Umbilical cord (tissue), 2 donors: Measurements from ENCODE around the gene ITGA2B. TPM values are rescaled to one million over a fixed set of nuclear protein-coding genes. Genes with fewer than 3 reads are reported as not detected.
"Not testable (repeated sequence)": the region's sequence is repeated elsewhere in the genome, so short reads cannot be mapped to it uniquely, and the experiment has no call there.

Experiments used
- DNase-seq: peaks from one replicate; pipeline ENCODE4 v3.0.0-alpha.2; 2015; ENCODE audit warnings: low spot score
- total RNA-seq: library from RNA; depleted of rRNA; stranded (reverse); fragments of >200 nt; gene quantifications from one replicate; pipeline ENCODE4 v1.2.3, GENCODE V29; 2014; ENCODE audit warnings: low replicate concordance; ENCODE audit not compliant: insufficient read depth

Gene ITGA2B
- total RNA-seq, 1 donor from 2014 or later = 4.3 TPM

DNA sequence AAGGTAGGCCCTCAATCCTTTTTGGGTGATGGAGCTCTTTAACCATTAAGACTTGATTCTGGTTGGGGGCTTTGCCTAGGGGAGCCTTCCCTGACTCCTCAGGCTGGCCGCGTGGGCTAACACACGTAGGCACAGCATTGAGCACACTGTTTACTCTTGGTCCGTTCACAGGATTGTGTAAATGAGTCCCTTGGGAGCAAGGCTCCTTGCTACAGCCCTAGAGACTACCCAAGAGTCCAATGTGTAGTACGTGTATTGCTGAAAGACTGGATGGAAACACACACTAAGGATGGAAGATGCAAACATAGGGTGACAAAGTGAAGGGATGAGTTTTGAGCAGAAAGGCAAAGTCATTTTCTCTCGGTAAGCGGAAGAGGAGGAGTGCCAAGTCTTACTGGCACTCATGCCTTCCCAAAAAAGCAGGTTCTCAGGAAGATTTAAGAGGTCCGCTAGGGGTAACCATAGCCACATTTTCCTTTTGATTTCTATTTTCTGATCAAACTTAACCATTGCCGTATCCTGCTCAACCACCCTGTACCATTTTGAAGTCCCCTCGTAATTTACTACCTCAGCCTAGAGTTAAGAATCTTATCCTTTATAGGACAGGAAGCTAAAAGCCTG, 911 bp upstream of the ITGA2B start:
- DNase-seq = no peak

DNA sequence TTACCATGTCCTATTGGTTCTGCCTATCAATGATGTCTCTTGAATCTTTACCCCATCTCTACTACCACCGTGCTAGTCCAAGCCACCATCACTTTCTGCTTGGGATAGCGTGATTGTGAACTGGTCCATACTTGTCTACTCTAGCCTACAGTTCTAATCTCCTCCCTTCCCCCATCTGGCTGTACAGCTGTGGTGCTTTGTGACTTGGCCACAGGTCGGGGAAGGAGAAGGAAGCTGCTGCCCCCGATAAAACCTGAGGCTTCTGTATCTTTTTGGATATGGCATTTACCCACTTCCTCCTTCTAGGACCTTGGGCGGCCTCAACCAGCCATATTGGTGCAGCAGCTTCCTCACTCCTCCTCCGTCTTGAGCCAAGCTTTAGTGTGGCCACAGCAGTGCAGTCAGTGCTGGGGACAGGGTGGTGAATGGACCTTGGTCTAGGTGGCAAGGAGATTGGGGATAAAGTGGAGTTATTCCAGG, 314 bp upstream of the ITGA2B start:
- DNase-seq = no peak

DNA sequence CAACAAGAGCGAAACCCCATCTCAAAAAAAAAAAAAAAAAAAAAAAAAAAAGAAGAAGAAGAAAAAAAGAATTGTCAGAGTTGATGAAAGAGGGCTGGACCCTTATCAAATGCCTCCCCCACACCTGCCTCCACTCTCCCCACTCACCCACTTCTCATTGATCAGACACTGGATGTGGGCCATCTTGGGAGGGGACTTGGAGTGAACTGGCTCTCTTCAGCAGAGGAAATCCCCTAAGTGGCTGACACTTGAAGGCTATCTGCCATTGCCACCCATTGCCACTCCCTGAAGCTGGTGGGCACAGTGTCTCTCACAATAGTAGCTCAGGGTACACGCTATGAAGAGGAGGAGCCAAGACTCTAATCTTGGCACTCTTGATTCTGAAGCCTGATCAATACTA, 1.6 kb downstream of the ITGA2B start:
- DNase-seq = no peak

DNA sequence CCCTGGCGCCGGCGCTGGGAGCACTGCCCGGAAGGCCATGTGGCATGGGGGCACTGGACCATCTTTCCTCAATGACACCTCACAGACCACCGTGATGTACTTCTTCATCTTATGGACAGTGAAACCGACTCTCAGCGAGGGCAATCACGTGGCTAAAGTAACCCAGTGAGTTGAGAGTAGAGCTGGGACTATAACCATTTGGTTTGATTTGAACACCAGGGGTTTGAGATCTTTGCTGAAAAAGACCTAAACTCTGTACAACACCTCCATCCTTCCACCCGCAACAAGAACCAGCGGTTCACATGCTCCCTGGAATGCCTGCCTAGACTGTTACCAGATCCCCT, 3.3 kb downstream of the ITGA2B start:
- DNase-seq = no peak

- peak; percentile 84 for DNase-seq
Observed at GRCh38 chr17:44385287-44386181, 3.9 kb downstream of the ITGA2B start.

DNA sequence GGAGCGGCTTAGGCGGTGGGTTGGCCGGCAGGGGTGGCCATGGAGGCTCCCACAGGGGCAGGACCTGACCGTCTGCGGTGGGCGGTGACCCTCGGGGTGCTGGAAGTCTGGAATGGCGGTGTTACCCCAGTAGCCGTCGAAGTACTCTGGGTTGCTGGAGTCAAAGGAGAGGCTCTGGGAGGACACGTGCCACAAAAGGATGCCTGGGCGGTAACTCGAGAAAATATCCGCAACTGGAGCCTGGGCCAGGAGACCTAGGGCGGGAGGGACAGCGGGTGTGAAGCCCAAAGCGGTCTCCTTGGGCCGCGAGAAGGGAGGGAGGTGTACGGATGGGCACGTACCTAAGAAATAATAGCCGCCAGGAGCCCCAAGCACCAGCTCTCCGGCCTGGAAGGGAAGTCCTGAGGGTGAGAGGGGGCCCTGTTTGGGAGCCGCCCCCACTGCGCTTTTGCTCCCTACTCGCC, 4.6 kb downstream of the ITGA2B start:
- DNase-seq = no peak

DNA sequence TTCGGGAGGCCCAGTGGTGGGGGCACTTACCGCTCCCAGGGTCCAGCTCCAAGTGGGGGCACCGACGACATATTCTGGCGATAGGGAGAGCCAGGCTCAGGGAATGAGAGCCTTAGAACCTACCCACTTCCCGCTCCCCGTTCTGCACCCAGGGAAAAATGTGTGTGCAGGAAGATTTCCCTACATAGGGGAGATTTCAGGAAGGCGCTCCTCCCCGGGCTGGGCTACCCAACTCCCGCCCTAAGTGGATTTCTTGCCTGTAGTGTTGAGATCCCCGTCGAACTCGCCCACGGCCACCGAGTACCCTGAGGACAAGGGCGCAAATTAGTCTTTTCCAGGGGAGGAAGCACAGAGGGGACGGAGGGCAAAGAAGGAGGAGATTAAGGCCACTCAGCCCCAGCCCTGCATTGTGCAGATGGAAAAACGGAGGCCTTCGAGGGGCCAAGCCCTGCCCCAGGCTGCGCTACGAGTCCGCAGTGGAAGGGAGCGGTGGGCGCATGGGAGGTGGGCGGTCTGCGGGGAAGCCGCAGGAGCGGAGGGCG, 5.1 kb downstream of the ITGA2B start:
- no peak for DNase-seq

- DNase-seq = no peak
Observed at GRCh38 chr17:44383861-44384260, 5.6 kb downstream of the ITGA2B start.

DNA sequence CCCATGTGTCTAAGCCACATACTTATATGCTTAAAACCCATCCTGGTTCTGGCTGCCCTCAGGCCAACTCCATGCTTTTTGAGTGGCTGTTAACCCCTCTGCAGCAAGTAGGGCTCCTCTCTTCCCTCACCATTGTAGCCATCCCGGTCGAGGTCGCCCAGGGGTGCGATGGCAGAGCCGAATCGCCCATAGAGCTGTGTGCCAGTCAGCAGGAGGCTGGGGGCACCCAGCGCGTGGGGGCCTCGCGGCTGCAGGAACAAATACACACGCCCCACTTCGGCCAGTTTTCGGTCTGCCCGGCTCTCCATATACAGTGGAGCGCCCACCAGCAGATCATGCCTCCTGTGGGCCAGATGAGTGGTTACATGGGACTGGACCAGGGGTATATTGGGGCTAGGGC, 6.1 kb downstream of the ITGA2B start:
- no peak for DNase-seq

- no peak for DNase-seq
Observed at GRCh38 chr17:44382917-44383316, 6.5 kb downstream of the ITGA2B start.

DNA sequence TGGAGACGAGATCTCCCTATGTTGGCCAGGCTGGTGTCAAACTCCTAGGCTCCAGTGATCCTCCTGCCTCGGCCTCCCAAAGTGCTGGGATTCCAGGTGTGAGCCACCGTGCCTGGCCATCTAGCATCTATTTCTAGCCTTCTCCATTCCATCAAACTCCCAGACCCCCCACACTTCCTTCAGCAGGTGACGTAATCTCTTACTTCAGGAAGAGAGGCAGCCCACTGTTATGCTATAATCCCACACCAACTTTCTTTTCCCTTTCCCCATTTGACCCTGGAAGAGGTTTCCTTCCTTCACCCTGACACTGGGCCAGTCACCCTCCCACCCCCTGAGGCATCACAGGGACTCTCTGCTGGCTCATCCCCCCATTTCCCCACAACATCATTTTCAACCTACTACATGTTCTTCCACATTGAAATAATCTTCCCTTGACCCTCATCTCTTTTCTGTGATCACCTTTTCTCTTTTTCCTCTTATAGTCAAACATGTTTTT, 7.6 kb downstream of the ITGA2B start:
- no peak for DNase-seq

DNA sequence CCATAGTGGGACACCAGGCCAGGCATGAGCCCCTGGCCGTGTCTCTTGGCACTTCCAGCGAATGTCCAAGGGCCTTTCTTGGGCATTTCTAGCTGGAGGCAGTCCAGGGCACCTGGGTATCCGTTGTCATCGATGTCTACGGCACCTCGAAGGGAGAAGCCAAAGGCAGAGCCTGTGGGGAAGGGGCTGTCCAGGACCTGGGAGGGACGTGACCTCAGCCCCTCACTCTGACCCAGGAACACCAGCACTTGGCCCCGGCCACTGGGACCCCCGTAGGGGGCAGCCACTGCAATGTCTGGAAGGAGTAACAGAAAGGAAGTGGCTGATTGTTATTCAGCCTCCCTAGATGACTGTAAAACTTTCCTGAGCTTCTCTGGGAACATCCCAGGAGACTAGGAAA, 8.7 kb downstream of the ITGA2B start:
- no peak for DNase-seq

- no peak for DNase-seq
Observed at GRCh38 chr17:44379887-44380286, 9.6 kb downstream of the ITGA2B start.

GRCh38 chr17:44378171-44378705, 11.2 kb downstream of the ITGA2B start:
- no peak for DNase-seq

DNA sequence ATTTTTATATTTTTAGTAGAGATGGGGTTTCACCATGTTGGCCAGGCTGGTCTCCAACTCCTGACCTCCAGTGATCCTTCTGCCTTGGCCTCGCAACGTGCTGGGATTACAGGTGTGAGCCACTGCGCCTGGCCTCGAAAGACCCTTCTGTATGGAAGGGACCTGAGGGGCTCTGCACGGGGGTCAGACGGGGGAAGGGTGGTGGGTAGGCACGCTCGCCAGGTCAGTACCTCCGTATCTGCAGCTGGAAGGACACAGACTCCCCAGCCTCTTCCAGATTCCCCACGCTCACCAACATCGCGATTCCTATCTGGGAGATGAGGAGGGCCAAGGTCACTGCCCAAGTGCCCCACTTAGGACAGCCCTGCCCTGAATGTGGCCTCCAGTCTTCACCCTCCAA, 12.7 kb downstream of the ITGA2B start:
- no peak for DNase-seq

DNA sequence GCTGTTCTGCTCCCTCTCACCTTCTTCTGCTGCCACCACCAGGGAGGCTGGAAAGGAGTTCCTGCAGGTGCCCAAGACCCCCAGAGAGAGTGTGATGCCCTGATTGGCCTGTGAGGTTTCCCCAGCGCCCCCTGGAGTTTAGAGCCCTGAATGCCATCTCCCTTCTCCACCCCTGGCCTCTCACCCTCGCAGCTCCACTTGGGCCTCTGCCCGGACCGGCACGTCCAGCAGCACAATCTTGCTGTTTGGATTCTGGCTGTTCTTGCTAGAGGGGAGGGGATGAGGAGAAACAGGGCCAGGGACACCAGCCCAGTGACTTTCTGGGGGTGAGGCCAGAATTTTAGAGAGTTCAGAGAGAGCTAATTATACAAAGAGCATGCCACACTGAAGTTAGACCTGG, 13.3 kb downstream of the ITGA2B start:
- peak; percentile 69 for DNase-seq

DNA sequence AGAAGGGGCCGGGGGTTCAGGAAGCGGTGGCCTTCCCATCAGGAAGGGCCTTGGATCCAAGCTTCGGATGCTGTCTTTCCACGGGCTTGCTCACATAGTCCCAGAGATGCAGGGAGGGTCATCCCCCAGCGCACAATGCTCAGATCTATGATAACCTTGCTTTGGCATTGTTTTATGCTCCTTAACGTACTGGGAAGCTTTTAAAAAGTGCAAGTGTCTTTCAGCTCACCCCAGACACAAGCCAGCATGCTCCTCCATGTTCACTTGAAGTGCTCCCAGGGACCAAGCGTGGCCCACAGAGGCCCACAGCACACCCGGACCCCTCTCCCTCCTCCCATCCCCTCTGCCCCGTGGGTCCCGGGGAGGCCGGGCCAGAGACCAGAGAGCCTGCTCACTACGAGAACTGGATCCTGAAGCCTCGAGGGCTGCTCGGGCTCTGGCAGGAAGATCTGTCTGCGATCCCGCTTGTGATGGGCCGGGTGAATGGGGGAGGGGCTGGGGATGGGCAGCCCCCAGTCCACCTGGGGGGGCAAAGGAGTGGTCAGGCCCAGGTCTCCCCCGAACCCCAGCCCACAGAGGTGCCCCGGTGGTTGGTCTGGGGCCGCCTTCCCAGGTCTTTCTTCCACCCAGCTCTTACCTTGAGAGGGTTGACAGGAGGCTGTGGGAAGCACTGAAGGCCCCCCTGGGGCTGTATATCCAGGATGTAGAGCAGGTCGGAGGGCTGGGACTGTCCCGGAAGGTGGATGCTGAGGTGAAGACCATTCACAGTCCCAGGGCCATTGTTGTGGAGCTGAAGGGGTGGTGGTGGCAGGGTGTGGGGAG, 14.0 kb downstream of the ITGA2B start:
- no peak for DNase-seq

- DNase-seq = no peak
Observed at GRCh38 chr17:44374306-44375195, 14.9 kb downstream of the ITGA2B start.

DNA sequence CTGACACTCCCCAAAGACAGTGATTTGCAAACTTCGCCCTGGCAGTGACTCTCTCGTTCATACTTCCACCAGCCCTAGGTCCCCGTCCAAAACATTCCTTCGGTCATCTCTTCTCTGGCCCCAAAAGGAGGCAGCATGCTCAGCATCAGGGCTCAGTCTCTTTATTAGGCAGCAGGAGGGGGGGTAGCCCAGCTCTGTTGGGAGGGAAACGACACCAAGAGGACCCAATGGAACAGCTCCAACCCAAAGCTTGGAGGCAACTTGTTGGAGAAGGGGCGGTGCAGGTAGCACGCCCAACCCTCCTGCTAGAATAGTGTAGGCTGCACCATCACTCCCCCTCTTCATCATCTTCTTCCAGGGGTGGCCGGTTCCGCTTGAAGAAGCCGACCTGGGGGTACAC, 17.4 kb downstream of the ITGA2B start:
- no peak for DNase-seq

DNA sequence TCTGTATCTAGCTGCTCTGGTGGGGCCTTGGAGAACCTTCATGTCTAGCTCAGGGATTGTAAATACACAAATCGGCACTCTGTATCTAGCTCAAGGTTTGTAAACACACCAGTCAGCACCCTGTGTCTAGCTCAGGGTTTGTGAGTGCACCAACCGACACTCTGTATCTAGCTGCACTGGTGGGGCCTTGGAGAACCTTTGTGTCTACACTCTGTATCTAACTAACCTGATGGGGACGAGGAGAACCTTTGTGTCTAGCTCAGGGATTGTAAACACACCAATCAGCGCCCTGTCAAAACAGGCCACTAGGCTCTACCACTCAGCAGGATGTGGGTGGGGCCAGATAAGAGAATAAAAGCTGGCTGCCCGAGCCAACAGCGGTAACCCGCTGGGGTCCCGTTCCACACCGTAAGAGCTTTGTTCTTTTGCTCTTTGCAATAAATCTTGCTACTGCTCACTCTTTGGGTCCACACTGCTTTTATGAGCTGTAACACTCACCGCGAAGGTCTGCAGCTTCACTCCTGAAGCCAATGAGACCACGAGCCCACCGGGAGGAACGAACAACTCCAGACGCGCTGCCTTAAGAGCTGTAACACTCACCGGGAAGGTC, 19.9 kb downstream of the ITGA2B start:
- not testable (repeated sequence) for DNase-seq
